HG03354 (cell line): ENCODE measurements around the gene TMEM121B.

ENCODE experiments used
- ATAC-seq: cut with Tn5 transposase; IDR thresholded peaks from one replicate; pipeline ENCODE4 v1.9.1; 2021; ENCODE audit warnings: mild to moderate bottlenecking; ENCODE audit not compliant: unreplicated experiment, poor library complexity, severe bottlenecking

The TMEM121B gene

GRCh38 chr22:17140022-17140421 is 18.9 kb upstream of the TMEM121B start:
- ATAC-seq: no peak

GRCh38 chr22:17138513-17138912 is 17.4 kb upstream of the TMEM121B start:
- ATAC-seq: no peak

GRCh38 chr22:17137861-17138425 is 16.8 kb upstream of the TMEM121B start:
- ATAC-seq: no peak

- ATAC-seq: no peak
These were observed 16.0 kb upstream of the TMEM121B start for GRCh38 chr22:17137170-17137569.

- no peak for ATAC-seq
These were observed 14.1 kb upstream of the TMEM121B start for GRCh38 chr22:17135153-17135760.

- no peak for ATAC-seq
These were observed 12.0 kb upstream of the TMEM121B start for GRCh38 chr22:17133137-17133536.

GRCh38 chr22:17132112-17132511 is 11.0 kb upstream of the TMEM121B start:
- ATAC-seq: no peak

- ATAC-seq: no peak
These were observed 10.5 kb upstream of the TMEM121B start for GRCh38 chr22:17131686-17132085.

GRCh38 chr22:17130199-17130598 is 9.0 kb upstream of the TMEM121B start:
- no peak for ATAC-seq

GRCh38 chr22:17120711-17121232 is 388 bp downstream of the TMEM121B start:
- ATAC-seq: no peak

GRCh38 chr22:17120281-17120680 is 879 bp downstream of the TMEM121B start:
- ATAC-seq: no peak

- no peak for ATAC-seq
These were observed 1.5 kb downstream of the TMEM121B start for GRCh38 chr22:17119481-17120202.

GRCh38 chr22:17118342-17118741 is 2.8 kb downstream of the TMEM121B start:
- ATAC-seq: no peak

- peak; percentile 27 for ATAC-seq
These were observed 3.3 kb downstream of the TMEM121B start for GRCh38 chr22:17117890-17118289.

- no peak for ATAC-seq
These were observed 3.8 kb downstream of the TMEM121B start for GRCh38 chr22:17117400-17117799.

GRCh38 chr22:17116572-17117330 is 4.4 kb downstream of the TMEM121B start:
- ATAC-seq: no peak

- no peak for ATAC-seq
These were observed 5.1 kb downstream of the TMEM121B start for GRCh38 chr22:17115945-17116565.

- ATAC-seq: no peak
These were observed 5.9 kb downstream of the TMEM121B start for GRCh38 chr22:17115236-17115635.

GRCh38 chr22:17114898-17115235 is 6.3 kb downstream of the TMEM121B start:
- ATAC-seq: no peak
